SW 1271 (cell line): ENCODE data around the gene ASCC1.

Experiments
- DNase-seq, 2 experiments: peaks; one replicate each; lab custom pipeline; 2025; lab: John Stamatoyannopoulos, UW

The ASCC1 gene

DNA sequence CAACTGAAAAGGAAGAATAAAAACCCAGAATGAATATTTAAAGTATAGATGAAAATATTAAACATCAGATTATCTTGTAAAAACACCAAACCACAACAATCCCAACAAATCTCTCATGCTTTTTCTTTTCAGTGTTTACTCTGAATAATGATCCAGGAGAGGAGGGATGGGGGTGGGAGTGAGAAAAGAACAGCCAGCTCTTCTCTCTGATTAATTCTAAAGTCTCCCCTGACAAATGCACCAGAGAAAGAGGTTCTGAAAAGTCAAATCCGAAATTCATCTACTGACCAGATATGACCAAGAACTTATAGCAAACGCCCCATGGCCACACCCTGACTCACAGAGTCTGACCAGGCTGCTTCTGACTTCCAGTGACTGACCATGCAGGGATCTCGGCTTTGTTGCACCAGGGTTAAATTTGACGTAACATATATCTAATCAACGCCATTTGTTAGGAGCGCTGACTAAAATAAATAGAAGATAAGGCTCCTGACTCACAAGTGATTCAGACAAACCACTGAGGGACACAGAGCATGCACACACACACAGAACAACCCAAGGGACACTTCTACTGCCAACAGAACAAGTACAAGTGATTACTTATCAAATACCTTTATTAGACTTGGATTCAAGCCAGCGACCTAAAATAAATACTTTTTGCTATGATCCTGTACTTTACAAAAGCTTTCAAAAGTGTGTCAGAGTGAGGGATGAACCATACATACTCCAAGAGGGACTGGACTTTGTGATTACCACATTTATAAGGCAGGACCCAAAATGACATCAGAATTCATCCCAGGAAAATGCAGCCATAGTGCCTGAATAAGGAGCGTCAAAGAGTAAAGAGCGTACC is 118.4 kb downstream of the ASCC1 start:
- DNase-seq: peak in 1 of 2 experiments; percentile 69

GRCh38 chr10:72096115-72097000 is 119.7 kb downstream of the ASCC1 start:
- no peak for DNase-seq

DNA sequence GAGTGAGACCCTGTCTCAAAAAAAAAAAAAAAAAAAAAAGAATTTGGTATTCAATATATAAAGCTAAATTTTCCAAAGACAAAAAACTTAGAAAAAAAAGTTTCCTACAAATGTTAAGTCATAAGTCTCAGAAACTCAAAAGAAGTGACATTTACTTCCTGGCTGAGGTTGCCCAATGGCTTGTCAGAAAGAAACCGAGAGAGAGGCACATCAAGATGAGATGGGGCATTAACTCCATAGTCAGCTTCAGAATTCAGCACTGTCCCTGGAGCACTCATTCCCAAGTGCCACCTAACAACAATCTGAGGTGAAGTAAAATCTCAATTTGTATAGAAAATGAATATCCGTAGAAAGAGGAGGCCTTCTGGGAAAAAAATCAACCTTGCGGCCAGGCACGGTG is 120.9 kb downstream of the ASCC1 start:
- DNase-seq: no peak

GRCh38 chr10:72094574-72094973 is 121.5 kb downstream of the ASCC1 start:
- no peak for DNase-seq

- DNase-seq: no peak
Measured at GRCh38 chr10:72093450-72093849, 122.6 kb downstream of the ASCC1 start.

DNA sequence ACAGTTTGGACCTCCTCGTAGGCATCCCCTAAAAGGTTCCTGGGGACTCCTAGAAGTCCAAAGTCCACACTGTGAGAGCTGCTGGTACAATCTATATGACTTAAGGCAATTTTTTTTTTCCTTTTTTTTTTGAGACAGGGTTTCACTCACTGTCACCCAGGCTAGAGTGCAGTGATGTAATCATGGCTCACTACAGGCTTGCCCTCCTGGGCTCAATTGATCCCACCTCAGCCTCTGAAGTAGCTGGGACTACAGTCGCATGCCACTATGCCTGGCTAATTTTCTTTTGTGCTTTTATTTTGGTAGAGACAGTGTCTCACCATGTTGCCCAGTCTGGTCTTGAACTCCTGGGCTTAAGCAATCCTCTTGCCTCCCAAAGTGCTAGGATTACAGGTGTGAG is 123.1 kb downstream of the ASCC1 start:
- no peak for DNase-seq

DNA sequence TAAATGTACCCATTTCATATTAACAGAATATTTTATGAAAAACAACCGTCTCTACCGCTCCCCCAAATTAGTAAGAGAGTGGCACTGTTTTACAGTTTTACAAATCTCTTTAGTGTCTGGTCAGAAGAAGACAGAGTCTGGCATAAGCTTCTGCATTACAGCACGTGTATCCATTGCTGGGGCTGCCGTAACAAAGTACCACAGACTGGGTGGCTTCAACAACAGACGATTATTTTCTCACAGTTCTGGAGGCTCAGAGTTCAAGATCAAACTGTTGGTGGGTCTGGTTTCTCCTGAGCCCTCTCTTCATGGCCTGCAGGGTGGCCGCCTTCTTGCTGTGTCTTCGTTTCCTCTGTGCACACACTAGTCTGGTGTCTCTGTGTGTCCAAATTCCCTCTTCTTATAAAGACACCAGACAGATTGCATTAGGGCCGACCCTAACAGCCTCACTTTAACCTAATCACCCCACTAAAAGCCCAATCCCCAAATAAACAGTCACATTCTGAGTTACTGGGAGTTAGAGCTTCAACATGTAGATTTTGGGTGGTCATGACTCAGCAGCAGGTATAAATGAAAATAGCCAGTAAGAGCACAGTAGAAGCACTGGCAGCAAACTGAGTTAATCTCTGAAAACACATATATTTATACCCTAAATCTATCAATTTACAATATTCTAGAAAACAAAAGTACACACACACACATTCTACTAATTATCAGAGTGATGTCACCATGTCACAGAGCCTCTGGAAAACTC is 123.7 kb downstream of the ASCC1 start:
- DNase-seq: no peak

DNA sequence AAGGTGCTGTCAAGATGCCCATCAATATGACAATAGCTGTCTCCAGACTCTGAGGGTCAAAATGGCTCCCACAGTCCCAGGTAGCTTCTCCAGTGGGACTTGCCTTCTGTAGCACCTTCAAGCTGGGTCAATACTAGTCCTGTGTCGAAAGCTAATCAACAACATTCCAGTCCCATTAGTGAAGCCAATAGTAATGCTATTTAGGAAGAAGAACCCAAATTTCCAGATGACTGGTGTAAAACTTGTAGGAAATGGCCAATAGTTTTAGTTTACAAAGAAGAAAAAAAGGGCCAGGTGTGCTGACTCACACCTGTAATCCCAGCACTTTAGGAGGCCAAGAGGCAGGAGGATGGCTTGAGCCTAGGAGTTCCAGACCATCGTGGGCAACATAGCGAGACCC is 125.8 kb downstream of the ASCC1 start:
- DNase-seq: no peak

DNA sequence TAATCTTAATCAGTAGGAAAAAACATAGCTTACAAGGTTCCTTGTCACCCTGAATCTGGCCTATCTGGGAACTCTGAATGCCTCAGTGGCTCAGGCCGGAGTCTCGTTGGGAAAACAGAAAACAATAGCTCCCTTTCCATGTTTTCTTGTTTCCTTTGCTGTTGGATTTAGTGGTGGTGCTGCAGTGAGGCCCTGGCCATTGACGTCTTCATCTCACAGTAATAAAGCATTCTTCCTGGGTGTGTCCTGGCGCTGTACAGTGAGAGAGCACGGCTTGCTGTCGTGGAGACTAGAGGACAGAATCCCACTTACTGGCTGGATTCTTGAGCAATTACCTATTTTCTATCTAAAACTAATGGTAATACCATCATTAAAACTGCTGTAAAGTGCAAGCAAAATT is 126.5 kb downstream of the ASCC1 start:
- no peak for DNase-seq

DNA sequence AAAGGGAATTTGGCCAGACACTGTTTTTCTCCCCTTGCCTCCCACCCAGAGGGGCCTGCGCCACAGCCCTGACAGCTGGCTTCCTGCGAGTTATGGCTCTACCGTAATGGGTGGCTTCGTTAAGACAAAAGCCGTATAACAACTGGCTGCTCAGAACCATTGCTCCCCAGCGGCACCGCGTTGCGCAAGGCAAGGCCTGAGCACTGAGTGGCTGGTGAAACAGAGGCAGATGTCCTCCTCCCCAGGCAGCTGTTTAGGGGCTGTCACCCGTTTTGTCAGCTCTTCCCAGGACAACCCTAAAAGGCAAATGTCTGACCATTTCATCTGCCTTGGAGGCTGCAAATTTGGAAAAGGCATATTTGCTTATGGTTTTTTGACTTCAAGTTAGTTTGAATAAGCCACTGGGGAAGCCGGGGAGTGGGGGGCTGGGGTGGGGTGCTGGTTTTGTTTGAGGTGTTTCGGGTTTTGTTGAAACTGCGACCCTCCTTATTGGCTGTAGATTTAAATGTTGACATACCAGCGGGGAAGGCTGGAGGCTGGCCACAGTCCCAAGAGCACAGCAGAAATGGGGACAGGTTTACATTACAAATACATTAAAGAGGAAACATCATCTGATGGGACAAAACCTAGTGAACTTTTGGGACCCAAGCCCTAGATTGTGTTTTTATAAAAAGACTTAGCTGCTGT is 127.0 kb downstream of the ASCC1 start:
- DNase-seq: no peak

- DNase-seq: no peak
Measured at GRCh38 chr10:72087969-72088888, 127.8 kb downstream of the ASCC1 start, which contains the start of gene SPOCK2. Gene SPOCK2 (minus strand): TSS chr10:72088551. CDS start chr10:72088328, 223 bp downstream.

DNA sequence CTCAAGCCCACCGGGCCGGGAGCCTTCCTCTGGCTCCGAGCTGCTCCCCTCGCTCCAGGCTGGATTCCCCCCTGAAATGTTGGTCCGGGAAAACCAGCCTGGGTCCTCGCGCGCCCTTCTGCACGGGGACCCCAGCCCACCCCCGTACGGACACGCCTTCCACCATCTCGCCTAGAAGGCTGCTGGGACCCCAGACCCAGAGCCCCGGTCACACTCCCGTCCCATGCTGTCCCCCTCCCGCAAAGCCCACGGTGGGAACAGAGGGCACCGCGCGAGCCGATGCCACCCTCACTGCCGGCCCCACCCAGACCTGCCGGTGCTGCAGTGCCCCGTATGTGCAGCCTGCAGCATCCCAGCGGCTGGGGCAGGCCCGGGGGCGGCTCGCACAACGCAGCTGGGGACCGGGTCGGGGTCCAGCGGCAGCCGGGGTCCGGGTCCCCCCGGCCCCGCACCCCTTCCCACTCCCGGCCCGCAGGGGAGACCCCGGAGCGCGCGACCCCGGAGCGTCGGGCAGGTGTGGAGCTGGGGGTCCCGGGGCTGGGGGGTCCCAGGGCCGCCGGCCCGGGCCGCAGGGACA is 128.6 kb downstream of the ASCC1 start:
- no peak for DNase-seq

DNA sequence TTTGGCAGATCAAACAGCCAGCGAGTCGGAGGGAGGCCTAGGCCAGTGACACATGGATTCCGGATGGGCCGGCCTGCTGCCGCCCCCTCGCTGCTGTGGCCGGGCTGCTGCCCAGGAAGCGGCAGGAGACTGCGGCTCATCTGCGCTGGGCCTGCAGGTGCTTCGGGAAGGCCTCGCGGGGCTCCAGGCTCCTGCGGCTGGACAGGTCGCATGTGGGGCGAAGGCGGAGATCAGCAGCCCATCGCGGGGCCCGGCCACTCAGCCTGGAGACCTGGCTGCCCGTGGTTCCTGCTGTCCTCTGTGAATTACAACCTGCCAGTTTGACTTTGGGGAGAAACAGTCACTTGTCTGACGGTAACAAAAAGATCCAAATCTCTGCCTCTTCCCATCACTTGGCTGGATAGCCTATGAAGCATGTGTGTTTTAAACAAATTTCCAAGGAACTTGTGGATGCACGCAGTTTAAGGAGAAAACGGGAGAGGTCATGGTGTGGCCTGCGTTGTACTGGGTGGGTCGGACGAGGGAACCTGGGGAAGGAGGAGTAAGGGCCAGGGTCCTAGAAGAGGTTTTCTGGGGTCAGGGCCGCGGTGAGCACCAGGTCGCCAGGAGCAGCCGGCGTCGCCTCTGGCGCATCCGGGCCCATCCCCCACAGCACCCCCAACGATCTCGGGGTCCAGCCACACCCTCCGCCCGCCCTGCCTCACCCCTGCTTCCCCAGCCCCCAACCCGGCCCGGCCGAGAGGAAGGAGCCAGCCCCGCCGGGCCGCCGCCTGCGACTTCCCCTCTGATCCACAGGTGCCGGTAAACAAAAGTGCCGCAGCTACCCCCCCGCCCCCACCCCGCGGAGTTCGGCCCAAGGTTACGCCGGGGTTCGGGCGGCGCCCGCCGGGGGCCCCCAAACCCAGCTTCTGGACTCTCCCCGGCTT is 129.3 kb downstream of the ASCC1 start:
- DNase-seq: no peak

- no peak for DNase-seq
Measured at GRCh38 chr10:72085864-72086465, 130.1 kb downstream of the ASCC1 start.

DNA sequence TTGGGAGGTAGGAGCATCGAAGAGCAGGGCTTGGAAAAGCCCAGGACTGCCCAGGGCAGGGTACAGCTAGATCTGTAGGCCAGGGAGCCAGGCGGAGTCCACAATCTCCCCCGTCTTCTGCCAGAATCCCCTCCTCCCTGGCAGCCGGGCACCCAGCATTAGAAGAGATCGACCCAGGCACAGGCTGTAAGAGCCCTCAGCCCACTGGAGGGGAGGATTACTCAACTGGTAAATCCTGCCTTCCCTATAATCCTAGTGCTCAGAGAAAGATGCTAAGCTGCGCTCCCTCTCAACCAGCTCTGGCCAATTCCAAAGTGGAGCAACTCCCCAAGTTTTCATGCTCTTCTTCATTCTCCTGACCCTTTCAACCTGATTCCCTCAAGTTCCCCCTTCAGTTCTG is 130.9 kb downstream of the ASCC1 start:
- DNase-seq: no peak

- no peak for DNase-seq
Measured at GRCh38 chr10:72083790-72084459, 132.2 kb downstream of the ASCC1 start.

- DNase-seq: no peak
Measured at GRCh38 chr10:72082856-72083789, 133.0 kb downstream of the ASCC1 start.
